NB4 (cell line): Measurements from ENCODE around the gene E2F3.

Experiments
- POLR2A ChIP-seq: IDR thresholded peaks from 2 replicates; pipeline ENCODE4 v1.6.1; 2011; ENCODE audit warnings: mild to moderate bottlenecking; ENCODE audit not compliant: insufficient read length; ENCODE audit errors: extremely low read depth
- TF ChIP-seq, protein P1 (sequence below): IDR thresholded peaks from one replicate; pipeline ENCODE4 v1.5.1; 2012; ENCODE audit warnings: low read depth, low read length

DNA sequence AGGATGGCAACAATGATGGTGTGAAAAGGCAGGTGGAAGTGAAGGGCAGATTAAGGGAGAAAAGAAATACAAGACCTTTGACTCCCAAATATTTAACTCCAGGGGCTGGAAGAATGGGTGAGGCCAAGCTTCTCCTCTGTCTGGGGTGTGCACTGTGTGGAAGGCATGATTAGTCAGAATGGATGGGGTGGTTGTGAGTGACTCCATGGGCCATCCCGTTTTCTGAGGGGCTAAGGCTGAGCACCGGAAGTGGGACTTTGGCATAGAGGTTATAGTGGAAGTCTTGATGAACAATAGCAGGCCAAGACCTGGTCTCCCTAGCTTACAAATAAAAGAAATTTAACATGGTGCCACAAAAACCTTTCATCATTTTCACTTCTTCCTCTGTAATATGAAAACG is 12.1 kb downstream of the E2F3 start:
- TF ChIP-seq, protein P1, sequence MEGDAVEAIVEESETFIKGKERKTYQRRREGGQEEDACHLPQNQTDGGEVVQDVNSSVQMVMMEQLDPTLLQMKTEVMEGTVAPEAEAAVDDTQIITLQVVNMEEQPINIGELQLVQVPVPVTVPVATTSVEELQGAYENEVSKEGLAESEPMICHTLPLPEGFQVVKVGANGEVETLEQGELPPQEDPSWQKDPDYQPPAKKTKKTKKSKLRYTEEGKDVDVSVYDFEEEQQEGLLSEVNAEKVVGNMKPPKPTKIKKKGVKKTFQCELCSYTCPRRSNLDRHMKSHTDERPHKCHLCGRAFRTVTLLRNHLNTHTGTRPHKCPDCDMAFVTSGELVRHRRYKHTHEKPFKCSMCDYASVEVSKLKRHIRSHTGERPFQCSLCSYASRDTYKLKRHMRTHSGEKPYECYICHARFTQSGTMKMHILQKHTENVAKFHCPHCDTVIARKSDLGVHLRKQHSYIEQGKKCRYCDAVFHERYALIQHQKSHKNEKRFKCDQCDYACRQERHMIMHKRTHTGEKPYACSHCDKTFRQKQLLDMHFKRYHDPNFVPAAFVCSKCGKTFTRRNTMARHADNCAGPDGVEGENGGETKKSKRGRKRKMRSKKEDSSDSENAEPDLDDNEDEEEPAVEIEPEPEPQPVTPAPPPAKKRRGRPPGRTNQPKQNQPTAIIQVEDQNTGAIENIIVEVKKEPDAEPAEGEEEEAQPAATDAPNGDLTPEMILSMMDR, result no peak
- no peak for TF ChIP-seq POLR2A
